Transverse colon (tissue), 4 donors: ENCODE results near the gene POLR2E.

Source experiments
- CTCF ChIP-seq, 5 experiments: fragments of 200-600 bp in 3 of 5; fragments of 450-650 bp in 2 of 5; sonication (generic) in 3 of 5; IDR thresholded peaks; 1 replicate in 2 of 5; 2 replicates in 3 of 5; pipeline ENCODE4 v1.5.1; 2016 to 2017; ENCODE audit warnings: antibody characterized with exemption in 5 of 5, inconsistent platforms in 3 of 5, mild to moderate bottlenecking in 2 of 5, moderate library complexity in 1 of 5
- EP300 ChIP-seq: sonication (generic); formaldehyde crosslinking; IDR thresholded peaks from one replicate; pipeline ENCODE4 v1.6.1; 2017; ENCODE audit warnings: antibody characterized with exemption, low read depth
- POLR2A ChIP-seq: fragments of 450-650 bp; IDR thresholded peaks from one replicate; pipeline ENCODE4 v1.6.1; 2016; ENCODE audit warnings: antibody characterized with exemption, mild to moderate bottlenecking, moderate library complexity
- POLR2AphosphoS5 ChIP-seq, 3 donors: sonication (generic); formaldehyde crosslinking; IDR thresholded peaks; one replicate each; pipeline ENCODE4 v1.6.1; 2016; ENCODE audit warnings: antibody characterized with exemption in 3 of 3

GRCh38 chr19:1076951-1077350 lies 18.2 kb downstream of the POLR2E start:
- TF ChIP-seq CTCF (IDR thresholded peaks at IDR 0.05) (no peak), POLR2A (no peak), EP300 (no peak), POLR2AphosphoS5 (IDR thresholded peaks at IDR 0.05) (peak in 2 of 3 donors; percentile 4 to 38)
